HG02759 (cell line): ENCODE data around the gene UNC13A.

Experiments
- ATAC-seq: cut with Tn5 transposase; IDR thresholded peaks from one replicate; pipeline ENCODE4 v1.9.1; 2021; ENCODE audit warnings: mild to moderate bottlenecking, moderate library complexity; ENCODE audit not compliant: unreplicated experiment

UNC13A gene

DNA sequence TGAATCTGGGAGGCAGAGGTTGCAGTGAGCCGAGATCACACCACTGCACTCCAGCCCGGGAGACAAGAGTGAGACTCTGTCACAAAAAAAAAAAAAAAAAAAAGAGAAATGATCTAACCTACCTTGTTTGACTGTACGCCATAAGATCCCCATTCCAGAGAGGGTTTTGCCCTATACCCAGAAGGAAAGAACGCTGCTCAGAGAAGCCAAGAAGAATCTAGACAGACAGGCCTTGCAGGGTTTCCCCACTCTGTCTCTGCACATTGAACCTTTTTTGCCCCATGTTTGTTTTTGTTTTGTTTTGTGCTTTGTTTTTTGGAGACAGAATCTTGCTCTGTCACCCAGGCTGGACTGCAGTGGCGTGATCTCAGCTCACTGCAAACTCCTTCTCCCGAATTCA, 23.7 kb upstream of the UNC13A start:
- no peak for ATAC-seq

DNA sequence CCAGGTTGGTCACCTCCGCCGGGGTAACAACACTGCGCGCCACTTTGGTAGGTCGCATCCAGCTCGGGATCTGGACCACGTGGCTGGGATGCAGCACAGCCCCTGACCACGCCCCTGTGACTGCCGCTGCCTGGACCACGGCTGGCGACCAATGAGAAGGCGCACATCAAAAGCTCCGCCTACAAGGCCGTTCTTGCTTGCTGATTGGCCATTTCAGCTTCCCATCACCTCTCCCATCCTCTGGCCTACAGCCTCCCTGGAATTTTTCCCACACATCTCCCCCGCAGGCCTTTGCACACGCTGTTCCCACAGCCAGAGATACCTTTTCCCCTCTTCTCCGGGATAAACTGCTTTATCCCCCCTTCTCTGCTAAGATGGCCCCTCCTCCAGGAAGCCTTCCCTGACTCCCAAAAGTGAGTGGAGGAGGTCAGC, 18.6 kb upstream of the UNC13A start:
- no peak for ATAC-seq

DNA sequence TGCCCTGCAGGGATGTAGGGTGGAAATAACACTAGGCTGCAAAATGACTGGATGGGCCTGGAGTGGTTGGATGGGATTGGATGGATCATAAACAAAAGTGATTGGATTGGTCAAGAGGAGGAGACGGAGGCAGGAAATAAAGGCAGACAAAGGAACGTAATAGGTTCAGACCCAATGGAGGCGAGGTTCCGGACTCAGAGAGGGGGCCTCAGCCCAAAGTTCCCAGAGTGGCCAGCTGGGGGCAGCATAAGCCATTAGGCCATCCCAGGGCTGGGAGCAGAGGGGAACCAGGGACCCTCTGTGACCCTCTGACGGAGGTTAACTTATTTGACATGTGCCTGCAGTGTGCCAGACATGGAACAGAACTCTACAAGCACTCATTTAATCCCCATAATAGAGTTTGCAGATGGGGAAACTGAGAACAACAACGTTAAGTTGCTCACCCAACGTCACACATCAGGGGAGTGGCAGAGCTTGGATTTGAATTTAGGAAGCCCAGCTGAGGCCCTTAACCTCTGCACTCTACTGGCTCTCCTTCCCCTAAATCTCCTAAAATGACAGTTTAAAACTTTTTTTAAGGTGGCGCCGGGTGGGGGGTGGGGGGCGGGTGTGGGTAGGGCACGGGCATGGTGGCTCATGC, 15.8 kb upstream of the UNC13A start:
- ATAC-seq = no peak

DNA sequence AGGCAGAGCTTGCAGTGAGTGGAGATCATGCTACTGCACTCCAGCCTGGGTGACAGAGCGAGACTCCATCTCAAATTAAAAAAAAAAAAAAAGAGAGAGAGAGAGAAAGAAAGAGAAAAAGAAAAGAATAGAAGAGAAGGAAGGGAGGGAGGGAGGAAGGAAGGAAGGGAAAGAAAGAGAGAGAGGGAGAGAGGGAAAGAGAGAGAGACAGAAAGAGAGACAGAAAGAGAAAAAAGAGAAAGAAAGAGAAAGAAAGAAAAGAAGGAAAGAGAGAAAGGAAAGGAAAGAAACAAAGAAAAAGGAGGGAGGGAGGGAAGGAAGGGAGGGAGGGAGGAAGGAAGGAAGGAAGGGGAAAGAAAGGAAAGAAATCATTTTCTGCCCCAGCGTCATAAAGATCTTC, 7.0 kb upstream of the UNC13A start:
- ATAC-seq = no peak

DNA sequence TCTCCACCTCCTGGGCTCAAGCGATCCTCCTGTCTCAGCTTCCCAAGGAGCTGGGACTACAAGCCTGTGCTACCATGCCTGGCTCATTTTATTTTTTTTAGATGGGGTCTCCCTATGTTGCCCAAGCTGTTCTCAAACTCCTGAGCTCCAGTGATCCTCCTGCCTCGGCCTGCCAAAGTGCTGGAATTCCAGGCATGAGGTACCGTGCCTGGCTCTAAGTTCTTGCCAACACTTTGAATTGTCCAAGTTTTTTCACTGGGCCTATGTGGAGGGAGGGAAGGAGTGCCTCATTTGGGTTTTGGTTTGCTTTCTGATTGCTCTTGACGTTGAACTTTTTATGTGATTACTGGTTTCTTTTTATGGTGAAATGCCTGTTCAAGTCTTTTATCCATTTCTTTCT, 4.4 kb upstream of the UNC13A start:
- no peak for ATAC-seq

DNA sequence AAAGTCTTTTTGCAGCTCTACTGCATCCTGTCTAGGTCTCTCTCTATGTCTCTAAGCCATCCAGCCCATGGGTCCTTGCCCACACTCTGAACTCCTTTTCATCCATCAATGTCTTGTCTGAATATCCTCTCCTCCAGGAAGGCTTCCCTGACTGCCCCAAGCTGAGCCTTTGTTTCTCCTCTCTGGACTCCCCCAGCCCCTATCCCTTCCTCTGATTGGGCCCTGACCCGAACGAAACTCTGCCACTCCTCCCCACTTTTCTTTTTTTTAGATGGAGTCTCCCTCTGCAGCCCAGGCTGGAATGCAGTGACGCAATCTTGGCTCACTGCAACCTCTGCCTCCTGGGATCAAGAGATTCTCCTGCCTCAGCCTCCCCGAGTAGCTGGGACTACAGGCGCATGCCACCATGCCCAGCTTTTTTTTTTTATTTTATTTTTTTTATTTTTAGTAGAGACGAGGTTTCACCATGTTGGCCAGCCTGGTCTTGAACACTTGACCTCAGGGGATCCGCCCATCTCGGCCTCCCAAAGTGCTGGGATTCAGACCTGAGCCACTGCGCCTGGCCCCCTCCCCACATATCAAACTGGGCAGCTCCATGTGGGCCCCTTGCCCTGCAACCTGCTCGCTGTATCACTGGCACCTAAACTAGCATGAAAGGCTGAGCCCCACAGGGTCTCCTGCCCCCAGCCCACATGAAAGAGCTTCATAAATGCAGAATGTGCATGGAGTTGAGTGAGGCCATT, 870 bp upstream of the UNC13A start:
- ATAC-seq = no peak

DNA sequence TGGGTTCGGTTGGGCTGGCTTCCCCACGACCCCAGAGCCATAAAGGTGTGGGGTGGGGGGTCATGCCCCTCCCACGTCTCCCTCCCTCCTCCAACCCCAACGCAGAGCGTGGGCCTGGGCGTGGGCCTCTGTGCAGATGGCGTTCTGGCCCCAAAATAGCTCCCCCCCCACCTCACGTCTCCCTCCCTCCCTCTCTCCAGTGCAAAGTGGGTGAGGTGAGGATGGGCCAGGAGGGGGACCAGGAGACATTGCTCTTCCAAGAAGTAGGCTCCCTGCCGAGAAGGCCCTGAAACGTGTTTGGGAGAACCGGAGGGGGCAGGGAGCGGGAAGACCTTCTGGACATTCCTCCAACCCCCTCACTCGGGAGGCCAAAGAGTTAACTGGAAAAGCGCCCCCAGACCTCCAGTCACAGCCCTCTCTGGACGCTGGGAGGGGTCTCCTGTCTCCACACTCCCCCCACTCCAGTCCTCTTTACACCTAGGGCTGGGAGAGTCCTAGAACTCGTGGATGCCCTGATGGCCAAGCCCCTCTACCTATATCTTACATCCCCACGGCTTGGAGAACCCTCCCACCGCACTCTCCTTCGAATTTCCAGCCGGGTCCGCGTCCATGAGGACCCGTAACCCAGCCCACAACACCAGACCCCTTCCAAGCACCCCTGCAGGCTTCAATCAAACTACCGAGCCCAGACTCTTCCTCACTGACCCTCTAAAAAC, 855 bp downstream of the UNC13A start:
- no peak for ATAC-seq

DNA sequence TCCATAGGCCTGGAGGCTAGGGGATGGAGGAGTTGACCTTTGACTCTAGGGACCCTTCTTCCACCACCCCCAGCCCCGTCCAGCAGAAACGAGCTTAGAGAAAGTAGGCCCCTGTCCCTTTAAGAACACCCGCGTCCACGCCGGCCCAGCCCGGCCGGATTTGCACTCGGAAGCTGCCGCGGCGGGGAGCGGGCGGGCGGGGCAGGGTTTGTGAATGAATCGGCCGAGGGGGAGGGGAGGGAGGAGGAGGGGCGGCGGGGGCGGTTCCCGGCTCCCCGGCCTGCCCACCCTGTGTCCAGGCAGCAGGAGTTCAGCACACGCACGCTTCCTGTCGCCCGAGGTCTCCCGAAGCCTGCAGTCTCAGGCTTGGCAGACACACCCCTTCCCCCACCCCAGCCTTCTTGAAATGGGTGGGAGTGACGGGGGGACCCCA, 1.5 kb downstream of the UNC13A start:
- no peak for ATAC-seq

DNA sequence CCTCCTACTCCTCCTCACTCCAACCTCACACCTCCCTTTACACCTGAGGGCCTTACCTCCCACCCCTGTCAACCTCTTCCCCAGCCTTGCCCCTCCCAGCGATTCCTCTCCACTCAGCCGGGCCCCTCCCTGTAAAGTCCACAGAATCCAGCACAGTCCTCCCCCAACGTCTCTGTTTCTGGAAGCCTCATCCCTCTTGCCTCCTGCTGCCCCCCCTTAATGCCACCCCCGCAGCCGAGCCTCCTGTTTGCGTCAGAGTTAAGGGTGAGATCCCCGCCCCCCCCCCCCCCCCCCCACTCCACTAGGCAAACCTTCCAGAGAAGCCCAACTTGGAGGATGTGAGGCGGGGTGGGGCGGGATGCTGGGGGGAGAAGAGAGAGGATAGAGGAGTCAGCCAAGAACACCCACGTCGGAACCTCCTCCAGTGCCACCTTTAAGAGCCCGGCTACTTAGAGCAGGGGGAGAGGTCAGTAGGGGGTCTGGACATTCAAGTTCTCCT, 2.1 kb downstream of the UNC13A start:
- ATAC-seq = no peak

DNA sequence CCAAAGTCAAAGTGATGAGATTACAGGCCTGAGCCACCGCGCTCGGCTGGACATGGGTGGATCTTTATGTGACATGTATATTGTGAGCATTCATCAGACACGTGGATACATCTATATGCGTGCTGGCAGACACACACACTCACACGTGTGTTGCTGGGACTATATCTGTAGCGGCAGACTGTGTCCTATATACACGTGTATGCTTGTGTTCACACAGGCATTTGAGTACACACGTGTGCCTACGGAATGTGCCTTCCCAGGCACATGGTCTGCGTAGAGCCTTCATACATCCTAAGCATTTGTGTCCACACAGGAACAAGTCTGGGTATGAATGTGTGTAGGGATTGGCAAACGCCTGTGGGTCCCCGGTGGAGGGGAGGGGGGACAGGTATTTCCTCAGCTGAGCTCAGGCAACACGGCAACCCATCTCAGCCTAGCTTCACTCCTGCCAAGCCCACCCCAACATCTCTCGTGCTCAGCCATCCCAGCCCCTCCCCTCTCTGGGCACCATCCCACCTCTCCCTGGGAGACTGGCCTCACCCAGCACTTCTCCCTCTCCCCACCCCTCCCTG, 2.6 kb downstream of the UNC13A start:
- ATAC-seq = no peak

DNA sequence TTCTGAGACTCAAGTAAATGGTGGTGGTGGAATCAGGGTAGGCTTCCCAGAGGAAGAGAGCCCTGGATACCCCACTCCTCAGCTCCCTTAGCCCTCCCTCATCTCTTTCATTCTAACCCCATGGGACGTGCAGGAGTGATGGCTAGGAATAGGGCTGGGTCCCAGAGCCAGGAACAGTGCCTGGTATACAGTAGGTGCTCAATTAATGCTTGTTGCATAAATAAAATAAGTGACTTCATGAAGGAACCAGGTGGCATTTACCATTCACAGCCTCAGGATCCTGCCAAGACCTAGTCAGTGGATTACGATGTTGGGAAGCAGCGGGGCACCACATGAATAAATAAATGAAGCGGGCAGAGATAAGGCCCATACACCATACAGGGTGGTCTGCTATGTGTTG, 3.9 kb downstream of the UNC13A start:
- no peak for ATAC-seq

DNA sequence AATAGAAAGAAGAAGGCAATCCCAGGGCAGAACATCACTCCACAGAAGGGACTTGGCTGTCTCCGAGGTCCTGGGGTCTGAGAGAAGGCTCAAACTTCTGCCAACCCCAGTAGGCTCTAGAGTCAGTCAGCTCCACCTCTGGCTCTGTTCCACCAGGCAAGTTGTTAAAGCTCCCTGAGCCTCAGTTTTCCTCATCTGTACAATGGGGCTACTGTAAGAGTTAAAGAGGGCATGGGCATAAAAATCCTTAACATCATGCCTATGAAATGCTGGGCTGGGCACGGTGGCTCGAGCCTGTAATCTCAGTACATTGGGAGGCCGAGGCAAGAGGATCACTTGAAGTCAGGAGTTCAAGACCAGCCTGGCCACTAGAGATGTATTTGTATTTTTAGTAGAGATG, 5.1 kb downstream of the UNC13A start:
- no peak for ATAC-seq

DNA sequence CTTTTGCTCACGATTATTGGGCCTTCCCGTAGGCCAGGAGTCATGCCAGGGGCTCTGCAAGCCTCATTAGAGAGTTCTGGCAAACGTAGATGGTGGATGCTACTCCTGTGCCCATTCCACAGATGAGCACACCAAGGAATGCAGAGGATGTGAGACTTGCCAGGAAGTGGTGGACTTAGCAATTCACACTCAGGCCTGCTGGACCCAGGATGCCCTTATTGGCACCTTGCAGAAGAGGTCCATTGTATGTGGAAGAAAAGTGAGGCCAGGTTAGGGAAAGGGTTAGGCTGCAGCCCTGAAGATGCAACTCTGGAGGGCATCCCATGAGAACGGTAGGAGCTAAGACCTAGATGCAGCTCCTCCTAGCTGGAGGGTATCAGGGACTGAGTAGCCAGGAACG, 5.9 kb downstream of the UNC13A start:
- ATAC-seq = no peak

DNA sequence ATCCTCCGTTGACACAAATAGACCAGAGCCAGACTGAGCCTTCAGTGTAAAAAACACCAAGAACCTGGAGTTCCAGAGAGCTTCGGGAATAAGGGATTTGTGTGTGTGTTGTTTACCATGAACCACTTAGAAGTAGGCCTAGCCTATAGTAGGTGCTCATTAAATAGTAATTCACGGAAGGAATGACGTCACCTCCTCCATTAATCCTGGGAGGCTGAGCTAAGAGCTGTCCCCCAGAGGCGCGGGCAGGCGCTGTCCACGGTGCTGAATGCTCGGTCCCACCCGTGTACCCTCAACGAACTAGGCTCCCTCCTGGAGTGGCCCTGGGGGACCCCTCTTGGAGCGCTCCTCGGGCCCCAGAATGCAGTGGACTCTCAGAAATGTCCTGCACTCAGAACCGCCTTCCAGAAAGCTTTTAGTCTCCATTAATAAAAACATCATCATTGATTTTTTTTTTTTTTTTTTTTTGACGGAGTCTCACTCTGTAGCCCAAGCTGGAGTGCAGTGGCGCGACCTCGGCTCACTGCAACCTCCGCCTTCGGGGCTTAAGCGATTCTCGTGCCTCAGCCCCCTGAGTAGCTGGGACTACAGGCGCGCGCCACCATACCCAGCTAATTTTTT, 6.5 kb downstream of the UNC13A start:
- no peak for ATAC-seq

DNA sequence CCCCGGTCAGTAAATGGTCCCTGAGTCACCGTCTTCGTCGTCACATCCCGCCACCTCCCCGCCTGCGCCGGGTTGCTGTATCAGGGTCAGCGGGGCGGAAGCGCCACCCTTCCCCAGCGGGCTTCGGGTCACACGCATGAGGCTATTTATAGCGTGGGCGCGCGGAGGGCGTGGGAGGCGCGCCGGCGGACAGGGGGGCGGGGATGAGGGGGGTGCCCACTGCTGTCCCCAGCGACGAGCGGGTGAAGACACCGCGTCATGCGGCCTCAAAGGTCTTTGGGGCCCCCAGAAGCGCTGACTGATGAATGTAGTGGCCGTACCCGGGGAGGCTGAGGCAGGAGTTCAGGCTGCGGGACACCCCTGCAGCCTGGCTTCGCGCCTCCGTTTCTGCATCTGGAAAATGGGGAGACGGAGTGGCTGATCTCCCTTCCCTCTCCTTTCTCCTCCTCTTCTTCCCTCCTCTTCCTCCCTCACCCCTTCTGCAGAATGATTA, 7.9 kb downstream of the UNC13A start:
- ATAC-seq = peak; percentile 63

DNA sequence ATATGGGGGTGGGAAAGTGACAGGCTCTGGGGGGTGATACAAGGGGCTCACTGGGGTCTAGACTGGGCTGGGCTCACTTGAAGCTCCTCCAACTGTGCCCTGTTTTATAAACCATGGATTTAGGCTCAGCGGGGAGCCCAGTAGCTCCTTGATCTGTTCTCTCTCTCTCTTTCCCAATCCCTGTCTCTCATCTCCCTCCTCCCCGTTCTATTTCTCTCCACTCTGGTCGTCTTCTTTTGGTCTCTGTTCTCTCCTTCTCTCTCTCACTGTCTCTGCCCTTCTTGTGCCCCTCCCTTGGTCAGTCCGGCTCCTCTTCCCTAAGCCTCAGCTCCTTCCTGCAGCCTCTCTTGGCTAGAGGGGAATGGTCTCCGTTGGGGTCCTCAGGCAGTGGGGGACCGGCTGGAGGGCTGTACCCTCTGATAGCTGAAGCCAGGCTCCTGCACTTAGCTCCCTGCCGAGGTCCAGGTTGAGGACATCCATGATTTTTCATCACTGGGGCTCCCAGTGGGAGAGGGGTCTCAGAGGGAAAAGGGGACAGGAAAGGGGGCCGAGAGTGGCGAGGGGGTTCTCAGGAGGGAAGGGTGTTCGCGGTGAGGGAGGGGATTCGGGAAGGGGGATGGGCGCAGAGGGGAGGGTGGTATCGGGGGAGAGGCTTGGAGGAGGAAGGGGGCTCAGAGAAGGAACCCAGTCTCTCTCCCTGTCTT, 8.5 kb downstream of the UNC13A start:
- ATAC-seq = no peak

DNA sequence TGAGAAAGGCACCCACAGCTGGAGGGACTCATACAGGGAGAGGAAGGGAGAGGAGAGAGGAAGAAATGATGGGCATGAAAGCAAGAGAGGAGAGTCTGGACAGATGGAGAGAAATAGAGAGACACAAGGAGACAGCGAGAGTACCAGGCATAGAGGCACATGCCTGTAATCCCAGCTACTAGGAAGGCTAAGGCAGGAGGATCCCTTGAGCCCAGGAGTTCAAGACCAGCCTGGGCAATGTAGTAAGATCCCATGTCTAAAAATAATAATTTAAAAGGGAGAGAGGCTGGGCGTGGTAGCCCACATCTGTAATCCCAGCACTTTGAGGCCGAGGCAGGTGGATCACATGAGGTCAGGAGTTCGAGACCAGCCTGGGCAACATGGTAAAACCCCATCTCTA, 9.3 kb downstream of the UNC13A start:
- ATAC-seq = no peak

DNA sequence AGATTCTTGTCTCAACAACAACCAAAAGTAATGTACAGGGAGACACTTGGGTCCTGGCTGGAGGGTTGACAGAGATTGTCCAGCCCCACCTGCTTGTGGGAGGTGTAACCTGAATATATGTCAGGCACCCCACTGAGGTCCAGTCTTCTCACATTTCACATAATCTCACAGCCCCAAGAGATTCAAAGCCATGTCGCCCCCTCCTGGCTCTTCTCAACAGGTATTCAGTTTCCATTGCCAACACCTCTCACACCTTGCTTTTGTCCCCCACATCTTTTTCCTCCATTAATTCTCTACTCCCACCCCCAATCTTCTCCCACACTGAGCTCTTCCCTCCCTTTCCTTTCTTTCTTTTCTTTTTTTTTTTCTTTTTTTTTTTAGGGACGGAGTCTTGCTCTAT, 11.2 kb downstream of the UNC13A start:
- ATAC-seq = no peak

DNA sequence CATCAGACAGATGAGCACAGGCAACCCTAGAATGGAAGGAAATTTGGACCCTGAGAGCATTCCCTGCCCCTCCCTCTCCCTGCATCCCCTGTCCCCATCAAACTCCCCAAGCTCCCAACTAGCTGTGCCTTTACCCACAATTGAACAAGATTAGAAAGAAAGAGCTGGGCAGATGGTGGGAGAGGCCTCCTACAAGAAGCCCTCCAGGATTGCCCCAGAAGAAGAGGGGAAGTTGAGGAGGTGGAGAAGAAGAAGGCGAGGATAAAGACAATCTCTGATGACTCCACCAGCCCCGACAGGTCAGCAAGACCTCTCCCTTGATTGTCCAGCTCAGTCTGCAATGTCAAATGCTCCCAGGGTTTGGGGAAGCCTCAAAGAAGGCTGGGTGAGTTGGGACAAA, 11.9 kb downstream of the UNC13A start:
- ATAC-seq = no peak
